DMS53 treated with DMSO at 0.1 percent for 48 hours (cell line): ENCODE data around the gene CEP164.

ENCODE experiments used
- DNase-seq: peaks from one replicate; lab custom pipeline; 2025; ENCODE audit not compliant: unreplicated experiment; lab: John Stamatoyannopoulos, UW

The CEP164 gene

DNA sequence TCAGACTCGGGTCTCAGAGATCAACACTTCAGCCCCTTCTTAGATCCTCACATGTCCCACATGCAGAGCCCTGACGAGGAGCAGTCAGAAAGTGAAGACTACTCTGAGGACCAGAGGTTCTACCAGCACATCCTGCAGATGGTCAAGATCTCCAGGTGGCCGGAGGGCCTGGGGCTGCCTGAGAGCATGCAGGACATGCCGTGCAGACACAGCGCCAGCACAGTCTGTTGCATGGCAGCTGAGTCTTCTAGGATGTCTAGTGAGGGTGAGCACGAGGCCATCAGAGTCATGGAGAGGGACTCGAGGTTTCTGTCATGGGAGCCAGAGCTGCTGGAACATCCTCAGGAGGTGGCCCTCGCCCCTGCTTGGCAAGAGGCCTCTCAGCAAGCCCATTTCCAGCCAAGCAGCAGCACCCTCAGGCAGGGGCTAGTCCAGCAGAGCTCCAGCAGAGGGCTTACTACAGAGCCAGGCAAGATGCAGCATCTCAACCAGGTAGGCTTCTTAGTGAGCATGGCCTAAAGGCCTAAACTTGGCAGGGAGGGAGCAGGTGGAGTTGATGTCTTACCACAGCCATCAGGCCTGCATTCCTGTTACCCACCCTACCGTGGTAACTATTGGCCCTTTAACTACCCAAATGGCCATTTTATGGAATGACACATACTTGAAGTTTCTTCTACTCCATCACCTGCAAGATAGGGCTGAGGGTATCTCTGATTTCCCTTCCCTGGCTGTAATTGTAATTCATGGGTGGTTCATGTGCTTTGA lies 28.7 kb downstream of the CEP164 start:
- DNase-seq = no peak

DNA sequence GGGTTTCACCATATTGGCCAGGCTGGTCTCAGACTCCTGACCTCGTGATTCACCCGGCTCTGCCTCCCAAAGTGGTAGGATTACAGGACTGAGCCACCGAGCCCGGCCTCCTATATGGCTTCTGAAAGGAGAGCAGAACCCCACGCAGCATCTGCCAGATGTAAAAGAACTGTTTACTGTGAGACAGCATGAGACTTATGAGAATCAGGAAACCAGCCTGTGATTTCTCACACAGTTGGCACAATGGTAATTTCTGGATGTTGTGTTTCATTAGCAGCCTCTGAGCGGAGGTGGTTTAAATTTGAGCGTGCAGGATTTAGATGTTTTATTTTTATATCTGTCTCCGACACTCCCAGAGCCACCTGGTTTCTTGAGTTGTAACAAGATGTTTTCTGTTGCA lies 33.8 kb downstream of the CEP164 start:
- DNase-seq = no peak

DNA sequence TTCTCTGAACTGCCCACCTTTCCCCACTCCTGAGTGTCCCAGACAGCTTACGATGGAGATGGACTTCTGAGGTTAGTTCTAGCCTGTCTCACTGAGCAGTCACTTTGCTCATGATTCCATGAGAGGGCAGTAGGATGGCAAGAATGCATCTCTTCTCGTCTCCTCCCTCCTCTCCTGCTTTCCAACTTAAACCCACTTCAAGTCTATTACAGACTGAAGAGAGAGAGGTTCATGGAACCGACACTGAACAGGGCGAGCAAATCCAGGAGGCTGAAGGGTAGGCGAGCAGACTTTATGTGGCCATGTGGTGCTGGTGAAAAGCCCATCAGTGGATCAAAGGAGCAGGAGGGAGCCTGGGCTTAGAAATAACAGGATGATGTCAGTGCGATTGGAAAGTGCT lies 38.6 kb downstream of the CEP164 start:
- DNase-seq = no peak

DNA sequence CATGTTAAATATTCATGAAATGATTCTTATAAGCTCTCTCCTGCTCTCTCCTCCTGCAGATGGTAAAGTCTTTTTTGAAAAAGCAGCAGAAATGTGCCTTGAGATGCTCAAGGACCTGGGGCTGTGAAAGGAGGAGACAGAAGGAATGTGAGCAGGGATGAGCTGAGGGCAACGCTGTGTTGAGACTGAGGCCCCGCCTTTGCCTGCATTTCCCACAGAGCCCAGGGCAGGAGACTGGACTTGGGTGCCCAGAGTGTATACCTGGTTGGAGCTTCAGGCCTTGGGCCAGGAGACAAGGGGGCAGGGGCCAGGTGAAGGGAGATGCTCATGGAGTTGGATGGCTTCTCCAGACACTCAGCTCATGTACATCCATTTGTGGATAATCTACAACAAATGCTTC lies 39.2 kb downstream of the CEP164 start:
- DNase-seq = no peak

DNA sequence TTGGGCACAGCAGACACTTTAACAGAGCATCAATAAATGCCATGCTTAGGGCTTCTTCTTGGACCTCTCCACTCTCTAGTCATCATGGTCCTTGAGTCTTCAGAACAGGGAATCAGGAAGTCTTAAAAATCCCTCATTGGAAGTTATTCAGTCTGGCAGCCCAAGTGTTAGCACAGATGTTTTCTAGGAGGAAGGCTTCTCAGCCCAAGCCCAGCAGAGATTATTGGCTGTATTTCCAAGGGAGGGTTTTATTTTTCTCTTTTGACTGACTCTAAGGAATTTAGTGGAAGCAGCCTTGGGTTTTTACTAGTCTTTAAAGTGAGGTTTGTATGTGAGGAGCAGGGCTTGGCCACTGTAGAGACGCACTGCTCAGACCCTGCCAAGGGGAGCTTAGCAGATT lies 41.9 kb downstream of the CEP164 start:
- no peak for DNase-seq

DNA sequence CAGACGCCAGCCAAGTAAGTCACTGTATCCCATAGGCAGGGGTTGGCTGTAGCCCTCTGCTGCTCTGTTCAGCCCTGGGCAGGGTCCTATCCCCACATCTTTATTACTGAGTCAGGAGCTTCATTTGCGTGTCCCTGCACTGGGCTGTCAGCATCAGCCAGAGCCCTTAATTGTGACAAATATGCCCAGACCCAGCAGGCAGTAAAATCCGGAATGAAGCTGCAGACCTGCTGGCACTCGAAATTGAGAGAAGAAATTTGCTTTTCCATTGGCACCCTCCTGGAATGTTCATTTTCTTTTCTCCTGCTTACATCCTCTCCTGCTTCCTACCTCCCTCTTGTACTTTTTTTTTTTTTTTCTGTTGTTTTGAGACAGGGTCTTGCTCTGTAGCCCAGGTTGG lies 43.8 kb downstream of the CEP164 start:
- DNase-seq = no peak

DNA sequence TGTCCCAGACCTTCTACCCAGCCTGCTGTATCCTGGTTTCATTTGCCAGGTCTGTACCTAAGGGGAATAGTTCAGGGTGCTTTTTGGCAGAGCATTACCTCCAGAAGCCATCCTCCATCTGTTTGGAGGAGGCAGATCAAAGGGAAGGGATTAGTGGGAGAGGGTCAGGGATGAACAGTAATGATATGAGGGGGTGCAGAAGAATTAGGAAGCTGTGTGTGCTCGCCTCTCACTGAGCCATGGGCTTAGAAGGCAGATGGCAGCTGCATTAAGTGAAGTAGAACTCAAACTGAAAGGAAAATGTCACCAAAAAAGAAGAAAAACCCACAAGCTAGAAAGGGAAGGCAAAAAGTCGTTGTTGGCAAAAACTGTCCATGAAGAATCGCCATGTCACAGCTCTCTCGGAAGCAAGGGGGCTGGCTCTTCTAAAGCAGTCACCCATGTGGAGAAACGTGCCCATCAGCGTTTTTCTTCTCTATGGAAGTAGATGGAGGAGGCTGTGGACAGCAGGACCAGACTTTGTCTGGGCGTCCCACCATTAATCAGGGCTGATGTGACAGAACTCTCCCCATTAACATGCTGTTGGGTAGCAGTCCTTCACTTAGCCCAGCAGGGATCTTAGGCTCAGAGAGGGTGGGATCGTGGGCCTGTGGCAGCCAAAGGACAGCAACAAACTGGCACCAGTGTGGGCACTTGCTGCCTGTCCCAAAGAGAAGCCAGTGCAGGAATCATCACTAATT lies 46.8 kb downstream of the CEP164 start:
- DNase-seq = no peak

DNA sequence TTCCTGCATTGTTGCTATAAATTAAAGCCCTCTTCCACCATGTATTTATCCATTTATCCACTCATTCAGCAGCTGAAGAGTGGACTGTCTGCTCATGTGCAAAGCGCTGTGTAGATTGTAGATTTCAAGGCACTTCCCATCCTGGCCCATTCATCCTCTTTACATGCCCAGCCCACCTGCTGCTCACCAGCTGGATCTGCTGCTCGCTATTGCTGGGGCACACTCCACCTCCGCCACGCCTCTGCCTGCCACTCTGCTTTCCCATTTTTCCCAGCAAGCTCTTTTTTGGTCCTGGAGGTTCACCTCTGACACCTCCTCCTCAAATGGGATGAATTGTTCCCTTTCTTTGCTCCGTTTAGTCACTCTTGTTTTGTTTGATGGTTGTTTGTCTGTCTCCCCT lies 48.3 kb downstream of the CEP164 start:
- DNase-seq = no peak

DNA sequence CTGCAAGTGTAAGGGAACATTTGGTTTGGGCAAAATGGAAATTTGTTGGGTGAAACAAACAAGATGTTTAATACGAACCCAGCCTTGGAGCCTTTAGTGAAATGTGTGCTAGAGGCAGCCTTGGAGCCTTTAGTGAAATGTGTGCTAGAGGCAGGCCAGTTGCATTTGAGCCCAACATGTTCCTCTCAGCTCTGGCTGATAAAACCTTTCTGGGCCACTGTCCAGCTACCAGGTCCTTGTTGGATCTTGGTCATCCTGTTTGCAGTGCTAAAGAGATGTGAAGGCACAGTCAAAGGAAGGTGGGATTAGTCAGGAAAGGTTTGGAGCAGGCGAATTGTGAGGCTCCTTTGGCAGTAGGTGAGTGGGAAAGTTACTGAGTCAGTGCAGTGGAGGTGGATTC lies 48.9 kb downstream of the CEP164 start:
- DNase-seq = no peak

DNA sequence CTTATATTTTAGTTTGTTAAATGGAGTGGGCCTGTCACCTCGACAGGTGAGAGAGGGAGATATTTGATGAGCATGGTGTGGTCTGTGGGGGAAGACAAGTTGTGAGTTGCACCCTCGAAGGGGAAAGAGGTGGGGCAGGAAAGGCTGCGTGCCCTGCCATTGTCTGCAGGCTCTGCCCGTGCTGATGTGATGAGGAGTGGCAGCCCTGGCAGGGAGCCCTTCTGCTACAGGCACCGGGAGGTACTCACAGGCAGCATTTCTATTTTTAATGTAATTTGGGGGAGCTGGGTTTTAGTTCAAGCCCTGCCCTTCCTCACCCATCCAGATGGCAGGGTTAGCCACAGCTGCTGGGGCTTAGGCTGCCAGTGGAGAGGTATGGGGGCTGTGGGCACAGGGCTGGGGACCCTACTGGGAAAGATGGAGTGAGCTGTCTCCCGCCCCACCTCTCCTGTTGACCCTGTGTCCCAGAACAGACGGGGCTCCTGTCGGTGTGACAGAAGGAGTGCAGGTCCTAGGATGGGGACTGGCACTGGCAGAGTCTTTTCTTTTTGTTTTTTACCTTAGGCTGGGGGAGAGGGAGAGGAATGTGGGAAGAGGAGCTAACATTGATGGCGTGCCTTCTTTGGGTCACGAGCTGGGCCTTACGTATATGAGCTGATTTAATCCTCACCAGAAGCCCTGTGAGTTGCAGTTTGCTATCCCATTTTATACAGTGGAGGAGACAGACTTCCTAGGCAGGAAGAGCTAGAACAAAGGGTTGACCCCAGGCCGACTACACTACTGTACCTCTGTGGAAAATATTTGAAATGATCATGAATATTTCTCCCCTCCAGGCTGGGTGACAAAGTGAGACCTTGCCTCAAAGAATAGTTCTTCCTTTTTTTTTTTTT lies 51.6 kb downstream of the CEP164 start:
- no peak for DNase-seq

DNA sequence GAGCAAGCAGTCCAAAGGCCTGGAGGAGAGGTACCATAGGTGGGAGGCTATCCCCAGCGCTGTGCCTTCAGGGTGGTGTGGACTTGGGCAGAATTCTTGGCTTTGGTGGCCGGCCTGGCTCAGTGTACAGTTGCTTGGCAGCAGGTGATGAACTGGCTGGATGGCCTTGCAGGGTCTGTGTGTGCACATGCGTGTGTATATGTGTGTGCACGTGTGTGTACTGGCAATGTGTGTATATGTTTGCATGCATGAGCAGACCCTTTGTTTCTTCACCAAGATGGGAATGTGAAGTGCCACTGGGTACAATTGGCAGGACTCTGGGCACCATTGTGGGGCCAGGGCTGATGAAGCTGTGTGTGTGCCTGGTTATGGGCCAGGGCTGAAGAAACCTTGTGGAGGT lies 53.0 kb downstream of the CEP164 start:
- DNase-seq = no peak

DNA sequence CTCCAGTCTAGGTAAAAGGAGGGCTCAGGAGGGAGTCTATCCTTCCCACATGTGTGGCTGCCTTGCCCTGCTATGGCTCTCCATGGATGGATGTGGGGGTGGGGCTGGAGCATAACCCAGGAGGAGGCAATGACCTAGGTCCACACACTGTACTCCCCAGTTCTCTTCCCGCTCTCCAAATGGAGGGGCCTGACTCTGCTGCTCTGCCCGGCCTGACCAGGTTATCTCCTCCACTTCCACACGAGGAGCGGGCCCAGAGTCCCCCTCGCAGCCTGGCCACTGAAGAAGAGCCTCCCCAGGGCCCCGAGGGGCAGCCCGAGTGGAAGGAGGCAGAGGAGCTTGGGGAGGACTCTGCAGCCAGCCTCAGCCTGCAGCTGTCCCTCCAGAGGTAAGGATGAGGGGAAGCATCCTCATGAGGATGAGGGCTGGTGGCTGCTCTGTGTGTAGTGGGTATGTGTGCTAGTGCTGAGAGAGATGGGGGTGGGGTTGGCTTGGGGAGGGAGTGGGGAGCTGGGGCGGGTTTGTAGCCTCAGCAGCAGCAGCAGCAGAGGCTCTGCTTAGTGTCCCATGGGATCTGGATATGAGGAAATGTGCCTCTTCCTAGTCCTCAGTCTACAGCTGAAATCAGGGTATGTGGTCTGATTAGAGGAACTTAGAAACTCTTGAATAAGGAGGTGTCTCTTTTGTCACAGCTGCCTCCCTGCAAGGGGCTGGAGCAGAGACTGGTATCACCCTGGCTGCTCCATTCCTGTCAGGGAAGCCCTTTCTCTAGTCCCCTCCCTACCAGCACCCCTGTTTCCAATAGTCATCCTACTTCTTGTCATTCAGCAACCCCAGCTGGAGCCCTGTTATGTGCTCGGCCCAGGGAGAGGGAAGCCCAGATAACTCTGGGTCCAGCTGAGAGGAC lies 54.1 kb downstream of the CEP164 start:
- DNase-seq = no peak

DNA sequence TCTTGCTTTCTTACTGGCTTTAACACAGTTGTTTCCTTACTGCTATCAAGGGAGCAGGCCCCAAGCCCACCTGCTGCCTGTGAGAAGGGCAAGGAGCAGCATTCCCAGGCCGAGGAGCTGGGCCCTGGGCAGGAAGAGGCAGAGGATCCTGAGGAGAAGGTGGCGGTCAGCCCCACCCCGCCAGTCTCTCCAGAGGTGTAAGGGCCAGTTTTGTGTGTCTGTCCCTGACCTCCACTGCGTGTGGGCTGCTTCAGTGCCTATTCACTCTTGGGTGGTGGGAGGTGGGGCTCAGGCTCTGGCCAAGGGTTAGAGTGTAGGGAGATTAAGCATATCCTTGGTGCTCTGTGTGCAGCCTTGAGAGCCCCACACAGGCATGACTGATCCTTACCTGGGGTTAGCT lies 55.1 kb downstream of the CEP164 start:
- no peak for DNase-seq

DNA sequence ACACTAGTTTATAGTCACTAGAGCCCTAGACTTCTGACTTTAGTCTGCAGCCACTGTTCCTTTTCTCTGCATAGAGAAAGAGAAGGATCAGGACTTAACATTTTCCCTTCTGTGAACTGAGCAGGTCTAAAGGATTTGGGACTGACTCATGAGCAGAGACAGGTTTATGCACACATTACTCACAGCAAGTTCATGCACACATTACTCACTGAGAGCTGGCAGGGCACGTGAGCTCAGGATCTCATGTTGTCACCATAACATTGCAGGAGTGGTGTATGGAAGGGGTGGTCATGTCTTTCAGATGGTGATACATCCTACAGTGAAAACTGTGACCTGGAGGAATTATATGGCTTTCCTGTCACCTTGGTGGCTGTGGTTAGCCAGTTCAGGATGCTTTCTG lies 56.4 kb downstream of the CEP164 start:
- DNase-seq = no peak

DNA sequence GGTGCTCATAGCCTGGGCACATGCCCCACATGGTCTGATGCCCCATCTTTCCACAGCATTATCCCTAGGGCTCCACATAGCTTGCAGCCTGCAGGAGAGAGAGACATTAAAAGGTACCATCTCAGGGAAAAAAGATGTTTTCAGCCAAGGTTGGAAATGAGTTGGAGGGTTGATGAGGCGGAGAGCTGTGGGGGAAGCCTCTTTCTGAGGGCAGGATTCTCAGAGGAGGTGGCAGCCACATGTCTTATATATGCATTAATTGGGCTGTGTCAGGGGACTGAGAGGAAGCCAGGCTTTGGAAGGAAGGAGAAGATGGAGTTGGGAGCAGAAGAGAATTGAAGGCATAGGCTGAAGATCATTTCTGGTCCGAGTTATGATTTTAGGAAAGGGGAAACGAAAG lies 57.8 kb downstream of the CEP164 start:
- no peak for DNase-seq

DNA sequence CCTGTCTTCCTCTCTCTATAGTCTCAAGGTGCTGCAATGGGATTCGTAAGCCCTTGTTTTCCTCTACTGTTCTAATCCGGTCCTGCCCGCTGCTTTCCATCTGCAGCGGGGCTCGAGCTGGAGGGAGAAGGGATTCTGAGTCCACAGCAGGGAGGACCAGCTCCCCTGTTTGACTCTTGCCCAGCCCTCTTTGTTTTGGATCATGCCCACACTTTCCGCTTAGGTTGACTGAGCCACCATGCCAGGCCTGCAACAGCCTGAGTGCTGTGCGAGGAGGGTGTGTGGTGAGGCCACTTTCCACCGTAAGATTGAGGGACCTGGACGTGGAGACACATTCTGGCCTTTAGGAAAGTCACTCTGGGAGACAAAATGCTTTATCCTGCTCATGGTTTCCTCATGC lies 58.3 kb downstream of the CEP164 start:
- DNase-seq = no peak

DNA sequence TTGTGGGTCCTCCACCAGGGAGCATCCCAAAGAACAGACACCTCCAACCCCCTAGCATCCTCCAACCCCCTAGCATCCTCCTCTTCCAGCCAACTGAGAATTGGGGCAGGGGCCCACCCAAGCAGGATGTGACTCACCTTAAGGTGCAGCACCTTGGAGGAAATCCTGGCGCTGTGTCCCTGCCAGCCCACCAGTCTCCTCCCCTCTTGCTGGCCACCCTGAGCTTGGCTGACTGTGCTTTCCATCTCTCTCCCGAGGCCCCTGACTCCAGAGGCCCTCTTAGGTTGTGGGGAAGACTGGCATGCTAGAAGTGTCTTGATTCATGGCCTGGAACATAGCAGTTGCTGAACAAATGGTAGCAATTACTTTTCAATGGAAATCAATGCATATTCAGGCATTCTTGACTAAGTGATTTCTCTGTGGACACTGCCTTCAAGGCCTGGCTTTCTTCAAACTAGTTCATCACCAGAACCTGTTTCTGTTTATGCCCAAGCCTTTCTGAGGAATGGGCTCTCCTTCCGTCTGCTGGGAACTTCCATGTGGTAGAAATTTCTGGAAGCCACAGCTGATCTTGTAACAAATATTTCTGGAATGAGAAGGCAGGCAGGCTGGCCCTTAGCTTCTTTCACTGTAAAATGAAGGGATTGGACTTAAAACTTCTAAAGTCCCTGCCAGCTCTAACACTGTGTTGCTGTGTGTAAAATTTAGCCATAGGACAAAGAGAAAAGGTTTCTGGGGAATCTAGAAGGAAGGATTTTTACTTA lies 60.5 kb downstream of the CEP164 start:
- DNase-seq = no peak

DNA sequence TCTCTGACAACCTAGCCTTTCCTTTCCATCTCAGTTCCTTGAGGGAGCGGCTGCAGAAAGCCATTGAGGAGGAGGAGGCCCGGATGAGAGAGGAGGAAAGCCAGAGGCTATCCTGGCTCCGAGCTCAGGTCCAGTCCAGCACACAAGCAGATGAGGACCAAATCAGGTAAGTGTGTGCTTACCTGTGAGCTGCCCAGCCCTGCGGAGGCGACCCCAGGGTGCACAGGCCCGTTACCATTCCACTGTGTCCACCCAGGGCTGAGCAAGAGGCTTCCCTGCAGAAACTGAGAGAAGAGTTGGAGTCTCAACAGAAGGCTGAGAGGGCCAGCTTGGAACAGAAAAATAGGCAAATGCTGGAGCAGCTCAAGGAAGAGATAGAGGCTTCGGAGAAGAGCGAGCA lies 63.1 kb downstream of the CEP164 start:
- no peak for DNase-seq

DNA sequence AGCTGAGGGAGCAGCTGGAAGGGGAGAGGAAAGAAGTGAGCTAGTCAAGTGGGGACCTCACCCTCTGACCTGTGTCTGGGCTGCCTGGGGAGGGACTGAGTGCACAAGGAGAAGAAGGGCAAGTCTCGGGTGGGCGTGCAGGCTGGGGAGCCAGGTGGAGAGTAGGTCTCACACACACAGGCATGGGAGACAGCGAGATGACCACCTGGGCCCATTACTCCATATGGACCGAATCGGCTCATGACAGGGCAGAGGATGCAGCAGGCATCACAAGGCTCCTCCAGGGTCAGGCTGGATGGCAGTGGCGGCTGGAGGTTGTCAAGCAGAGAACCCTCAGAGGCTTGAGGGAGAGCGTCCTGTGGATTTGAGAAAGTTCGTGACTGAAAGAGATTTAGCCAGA lies 63.5 kb downstream of the CEP164 start:
- DNase-seq = no peak
